Fibroblast of villous mesenchyme (primary cell): ENCODE data around the gene ARHGAP8. TPM values are rescaled to one million over a fixed set of nuclear protein-coding genes. Genes with fewer than 3 reads are reported as not detected.

ENCODE experiments used
- DNase-seq: peaks from one replicate; pipeline ENCODE4 v3.0.0-alpha.2; 2010; ENCODE audit warnings: low read depth
- H3K4me3 ChIP-seq: 2 replicates; pipeline ENCODE4 v1.5.1; 2011; ENCODE audit warnings: low read depth, mild to moderate bottlenecking, low read length
- total RNA-seq: library from RNA; depleted of rRNA; stranded (reverse); fragments of >200 nt; gene quantifications from 2 replicates; pipeline ENCODE4 v1.2.3, GENCODE V29; 2012
- TF ChIP-seq, protein P1 (sequence below): IDR thresholded peaks from 2 replicates; pipeline ENCODE4 v1.5.1; 2012; ENCODE audit warnings: low read depth, mild to moderate bottlenecking, low read length; ENCODE audit not compliant: insufficient read depth

ARHGAP8 gene
- total RNA-seq, 1 donor, result under 0.01 TPM

DNA sequence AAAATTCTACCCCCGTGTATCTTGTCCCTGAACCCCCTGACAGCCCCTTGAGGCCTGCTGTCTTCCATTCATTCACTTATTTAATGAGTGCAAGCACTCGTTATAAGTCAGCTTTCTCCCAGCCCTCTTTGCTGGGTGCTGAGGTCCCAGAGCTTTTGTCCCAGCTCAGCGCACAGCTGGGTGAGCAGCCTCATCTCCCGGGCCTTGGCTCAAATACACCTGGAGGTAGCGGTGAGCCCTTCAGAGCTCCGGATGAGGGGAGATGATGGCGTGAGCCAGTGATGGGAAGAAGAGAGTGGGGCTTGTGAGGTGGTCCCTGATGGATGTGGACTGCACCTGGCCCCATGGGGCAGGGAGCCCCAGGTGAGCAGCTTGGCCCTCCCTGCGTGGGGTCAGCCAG, 18.1 kb upstream of the ARHGAP8 start:
- no peak overlapping the region for H3K4me3 ChIP-seq
- TF ChIP-seq, protein P1, sequence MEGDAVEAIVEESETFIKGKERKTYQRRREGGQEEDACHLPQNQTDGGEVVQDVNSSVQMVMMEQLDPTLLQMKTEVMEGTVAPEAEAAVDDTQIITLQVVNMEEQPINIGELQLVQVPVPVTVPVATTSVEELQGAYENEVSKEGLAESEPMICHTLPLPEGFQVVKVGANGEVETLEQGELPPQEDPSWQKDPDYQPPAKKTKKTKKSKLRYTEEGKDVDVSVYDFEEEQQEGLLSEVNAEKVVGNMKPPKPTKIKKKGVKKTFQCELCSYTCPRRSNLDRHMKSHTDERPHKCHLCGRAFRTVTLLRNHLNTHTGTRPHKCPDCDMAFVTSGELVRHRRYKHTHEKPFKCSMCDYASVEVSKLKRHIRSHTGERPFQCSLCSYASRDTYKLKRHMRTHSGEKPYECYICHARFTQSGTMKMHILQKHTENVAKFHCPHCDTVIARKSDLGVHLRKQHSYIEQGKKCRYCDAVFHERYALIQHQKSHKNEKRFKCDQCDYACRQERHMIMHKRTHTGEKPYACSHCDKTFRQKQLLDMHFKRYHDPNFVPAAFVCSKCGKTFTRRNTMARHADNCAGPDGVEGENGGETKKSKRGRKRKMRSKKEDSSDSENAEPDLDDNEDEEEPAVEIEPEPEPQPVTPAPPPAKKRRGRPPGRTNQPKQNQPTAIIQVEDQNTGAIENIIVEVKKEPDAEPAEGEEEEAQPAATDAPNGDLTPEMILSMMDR, result no peak
- DNase-seq, result no peak

DNA sequence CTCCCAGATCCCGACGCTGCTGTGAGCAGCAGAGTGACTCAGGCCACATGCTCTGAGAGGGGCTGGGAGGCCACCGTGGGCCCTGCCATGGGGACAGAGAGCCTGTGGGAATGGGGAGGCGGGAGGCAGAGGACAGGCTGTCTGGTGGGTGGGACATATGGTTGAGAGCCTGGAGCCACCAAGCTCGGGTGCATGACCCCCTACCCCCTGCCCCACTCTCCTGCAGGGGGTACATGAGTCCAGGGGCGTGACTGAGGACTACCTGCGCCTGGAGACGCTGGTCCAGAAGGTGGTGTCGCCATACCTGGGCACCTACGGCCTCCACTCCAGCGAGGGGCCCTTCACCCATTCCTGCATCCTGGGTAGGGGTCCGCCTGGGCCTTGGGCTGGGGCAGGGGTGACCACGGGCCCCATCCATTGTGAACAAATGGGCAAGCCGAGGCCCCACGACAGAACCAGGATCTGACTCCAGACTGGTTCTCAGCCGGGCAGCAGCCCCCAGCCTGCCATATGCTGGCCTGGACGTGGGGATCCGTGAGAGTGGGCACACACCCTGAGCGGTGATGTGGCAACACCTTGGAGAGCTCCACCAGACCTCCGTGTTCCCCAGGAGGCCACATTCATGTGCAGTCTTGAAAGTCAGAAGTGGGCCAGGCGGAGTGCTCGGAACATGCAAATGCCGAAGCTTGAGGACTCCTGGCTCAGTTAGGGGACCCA, 17.4 kb upstream of the ARHGAP8 start:
- TF ChIP-seq, protein P1, result no peak
- no peak overlapping the region for H3K4me3 ChIP-seq
- DNase-seq, result no peak

DNA sequence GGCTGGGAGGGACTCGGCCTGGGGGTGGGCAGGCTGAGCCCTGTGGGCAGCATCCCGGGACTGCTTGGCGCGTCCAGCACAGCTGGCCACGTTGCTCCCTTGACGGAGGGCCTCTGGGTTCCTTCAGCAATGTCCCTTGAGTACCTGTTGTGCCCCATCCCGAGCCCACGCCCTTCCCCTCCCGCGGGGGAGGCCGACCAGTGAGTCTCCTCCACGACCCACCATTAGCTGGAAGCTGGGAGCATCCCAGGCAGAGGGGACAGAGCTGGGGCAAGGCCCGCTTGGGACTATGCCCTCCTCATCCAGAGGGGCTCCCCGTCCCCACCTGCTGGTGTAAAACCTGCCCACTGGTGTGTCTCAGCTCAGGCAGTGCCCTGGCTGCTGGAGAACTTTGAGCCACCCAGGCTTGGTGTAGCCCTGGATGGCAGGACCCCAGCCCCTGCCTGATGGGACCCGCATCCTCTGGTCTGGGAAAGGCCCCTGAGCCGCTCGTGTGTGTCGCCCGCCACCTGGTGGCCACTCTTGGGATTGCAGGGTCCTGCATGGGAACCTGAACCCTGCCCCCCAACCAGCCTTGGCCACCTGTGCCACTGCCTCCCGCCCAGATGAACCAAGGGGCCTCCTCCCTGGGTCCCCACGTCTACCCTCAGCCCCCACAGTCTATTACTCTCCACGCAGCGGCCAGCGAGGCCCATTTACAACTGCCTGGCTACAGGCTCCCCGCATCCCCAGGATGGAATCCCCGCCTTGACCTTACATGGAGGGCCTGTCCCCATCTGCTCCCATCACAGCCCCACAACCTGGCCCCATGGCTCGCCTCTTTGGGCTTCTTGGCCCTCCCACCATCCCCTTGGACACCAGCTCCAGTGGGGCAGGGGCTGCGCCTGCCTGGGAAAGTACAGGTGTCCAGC, 16.6 kb upstream of the ARHGAP8 start:
- DNase-seq, result peak; percentile 56
- no peak overlapping the region for H3K4me3 ChIP-seq
- TF ChIP-seq, protein P1, result peak; percentile 70

DNA sequence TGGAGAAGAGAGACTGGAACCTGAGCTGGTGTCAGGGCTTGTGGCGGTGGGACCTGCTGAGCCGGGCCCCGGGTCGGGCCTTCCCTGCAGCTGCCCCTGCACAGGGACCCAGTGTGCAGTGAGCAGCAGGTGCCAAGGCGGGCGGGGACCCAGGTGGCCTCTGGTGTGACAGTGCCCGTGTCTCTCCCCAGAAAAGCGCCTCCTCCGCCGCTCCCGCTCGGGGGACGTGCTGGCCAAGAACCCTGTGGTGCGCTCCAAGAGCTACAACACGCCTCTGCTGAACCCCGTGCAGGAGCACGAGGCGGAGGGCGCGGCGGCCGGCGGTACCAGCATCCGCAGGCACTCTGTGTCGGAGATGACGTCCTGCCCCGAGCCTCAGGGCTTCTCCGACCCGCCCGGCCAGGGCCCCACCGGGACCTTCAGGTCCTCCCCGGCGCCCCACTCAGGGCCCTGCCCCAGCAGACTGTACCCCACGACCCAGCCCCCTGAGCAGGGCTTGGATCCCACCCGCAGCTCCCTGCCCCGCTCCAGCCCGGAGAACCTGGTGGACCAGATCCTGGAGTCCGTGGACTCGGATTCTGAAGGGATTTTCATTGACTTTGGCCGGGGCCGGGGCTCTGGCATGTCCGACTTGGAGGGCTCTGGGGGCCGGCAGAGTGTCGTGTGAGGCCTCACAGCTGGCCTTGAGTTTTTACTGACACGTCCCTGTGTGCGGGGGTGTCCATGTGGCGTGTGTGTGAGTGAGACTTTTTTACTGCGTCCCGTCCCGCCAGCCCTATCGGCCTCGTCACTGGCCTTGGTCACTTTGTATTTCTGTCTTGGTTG, 15.6 kb upstream of the ARHGAP8 start:
- no peak for DNase-seq
- TF ChIP-seq, protein P1, result no peak
- no peak overlapping the region for H3K4me3 ChIP-seq

DNA sequence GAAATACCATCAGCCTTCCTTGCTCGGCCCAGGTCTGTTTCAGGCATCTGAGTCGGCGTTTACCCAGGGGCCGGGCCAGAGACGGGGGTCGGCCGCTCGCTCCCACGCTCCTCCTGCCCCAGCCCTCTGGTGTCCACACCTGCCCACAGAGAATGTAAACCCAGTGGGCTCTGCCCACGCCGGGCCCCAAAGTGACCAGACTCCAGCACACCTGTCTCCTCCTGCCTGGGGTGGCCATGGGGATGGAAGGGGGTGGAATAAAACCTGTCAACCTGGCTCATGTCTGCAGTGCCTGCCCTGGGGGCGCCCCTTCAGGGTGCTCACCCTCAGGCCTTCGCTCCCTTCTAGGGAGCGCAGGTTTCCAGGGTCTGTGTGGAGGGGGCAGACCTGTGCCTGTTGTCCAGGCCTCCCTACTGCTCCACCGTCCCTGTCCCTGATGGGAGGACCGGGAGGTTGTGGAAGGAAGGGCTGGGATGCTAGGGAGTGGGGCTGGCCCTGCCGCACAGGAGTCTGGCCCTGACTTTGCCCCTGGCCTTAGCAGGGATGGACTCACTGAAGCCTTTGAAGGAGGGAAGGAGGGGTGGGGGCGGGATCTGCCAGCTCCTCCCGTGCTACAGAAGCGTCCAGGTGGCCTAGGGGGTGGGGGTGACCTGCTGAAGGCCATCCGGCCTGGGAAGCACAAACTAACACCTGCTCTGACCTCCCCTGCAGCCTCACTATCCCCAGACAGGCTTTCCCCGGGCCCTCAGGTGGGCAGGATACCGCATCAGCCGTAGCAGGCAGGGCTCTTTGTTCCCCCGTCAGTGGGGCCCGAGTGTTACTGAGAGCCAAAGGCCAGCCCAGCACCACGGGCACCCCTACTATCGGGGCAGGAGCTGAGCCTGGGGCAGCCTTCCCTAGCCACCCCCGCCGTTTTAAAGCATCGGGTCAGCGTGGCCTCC, 14.7 kb upstream of the ARHGAP8 start:
- TF ChIP-seq, protein P1, result no peak
- DNase-seq, result no peak
- H3K4me3 ChIP-seq, result no peak overlapping the region
